HG03039 (cell line): ENCODE measurements around the gene MAPKBP1.
"Not testable (repeated sequence)": the region's sequence is repeated elsewhere in the genome, so short reads cannot be mapped to it uniquely, and the experiment has no call there.

Source experiments
- ATAC-seq: cut with Tn5 transposase; IDR thresholded peaks from one replicate; pipeline ENCODE4 v1.9.1; 2021; ENCODE audit warnings: mild to moderate bottlenecking, moderate library complexity; ENCODE audit not compliant: unreplicated experiment

Gene MAPKBP1

DNA sequence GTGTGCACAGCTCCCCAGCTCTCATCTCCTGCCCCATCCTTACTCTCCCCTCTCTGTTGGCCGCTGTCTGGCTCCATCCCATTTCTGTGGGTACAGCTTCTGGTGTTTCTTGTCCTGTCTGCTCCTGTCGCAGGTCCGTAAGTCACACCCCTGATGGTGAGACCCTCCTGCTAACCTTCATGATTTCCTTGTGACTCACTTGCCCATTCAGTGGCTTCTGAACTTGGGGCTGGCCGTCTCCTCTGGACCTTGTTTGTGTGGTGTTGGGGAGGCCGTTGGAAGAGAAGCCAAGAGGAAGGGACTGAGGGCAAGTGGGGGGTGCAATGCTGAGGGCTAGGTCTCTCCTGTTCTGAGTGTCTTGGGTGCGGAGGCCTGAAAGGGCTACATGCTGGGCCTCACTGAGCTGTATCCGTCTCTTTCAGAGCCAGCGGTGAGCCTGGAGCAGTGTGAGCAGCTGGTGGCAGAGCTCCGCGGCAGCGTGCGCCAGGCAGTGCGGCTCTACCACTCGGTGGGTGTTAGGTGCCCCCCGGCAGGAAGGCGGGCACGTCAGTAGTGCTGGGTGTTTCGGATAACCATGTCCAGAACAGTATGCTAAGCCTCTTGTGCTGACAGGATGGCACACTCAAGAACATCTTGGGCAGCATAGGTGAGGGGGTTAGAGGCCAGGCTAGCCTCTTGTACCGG is 49.9 kb downstream of the MAPKBP1 start:
- ATAC-seq = no peak

DNA sequence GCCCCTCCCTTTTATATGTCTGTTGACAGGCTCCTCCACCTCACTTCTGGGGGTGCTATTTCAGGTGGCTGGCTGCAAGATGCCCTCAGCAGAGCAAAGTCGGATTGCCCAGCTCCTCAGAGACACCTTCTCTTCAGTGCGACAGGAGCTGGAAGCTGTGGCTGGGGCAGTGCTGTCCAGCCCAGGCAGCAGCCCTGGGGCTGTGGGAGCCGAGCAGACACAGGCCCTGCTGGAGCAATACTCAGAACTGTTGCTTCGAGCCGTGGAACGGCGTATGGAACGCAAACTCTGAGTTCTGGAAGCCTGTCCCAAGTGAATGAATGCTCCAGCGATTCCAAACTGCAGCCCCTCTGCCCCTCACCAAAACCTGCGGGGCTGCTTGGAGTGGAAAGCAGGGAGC is 50.9 kb downstream of the MAPKBP1 start:
- ATAC-seq = no peak

DNA sequence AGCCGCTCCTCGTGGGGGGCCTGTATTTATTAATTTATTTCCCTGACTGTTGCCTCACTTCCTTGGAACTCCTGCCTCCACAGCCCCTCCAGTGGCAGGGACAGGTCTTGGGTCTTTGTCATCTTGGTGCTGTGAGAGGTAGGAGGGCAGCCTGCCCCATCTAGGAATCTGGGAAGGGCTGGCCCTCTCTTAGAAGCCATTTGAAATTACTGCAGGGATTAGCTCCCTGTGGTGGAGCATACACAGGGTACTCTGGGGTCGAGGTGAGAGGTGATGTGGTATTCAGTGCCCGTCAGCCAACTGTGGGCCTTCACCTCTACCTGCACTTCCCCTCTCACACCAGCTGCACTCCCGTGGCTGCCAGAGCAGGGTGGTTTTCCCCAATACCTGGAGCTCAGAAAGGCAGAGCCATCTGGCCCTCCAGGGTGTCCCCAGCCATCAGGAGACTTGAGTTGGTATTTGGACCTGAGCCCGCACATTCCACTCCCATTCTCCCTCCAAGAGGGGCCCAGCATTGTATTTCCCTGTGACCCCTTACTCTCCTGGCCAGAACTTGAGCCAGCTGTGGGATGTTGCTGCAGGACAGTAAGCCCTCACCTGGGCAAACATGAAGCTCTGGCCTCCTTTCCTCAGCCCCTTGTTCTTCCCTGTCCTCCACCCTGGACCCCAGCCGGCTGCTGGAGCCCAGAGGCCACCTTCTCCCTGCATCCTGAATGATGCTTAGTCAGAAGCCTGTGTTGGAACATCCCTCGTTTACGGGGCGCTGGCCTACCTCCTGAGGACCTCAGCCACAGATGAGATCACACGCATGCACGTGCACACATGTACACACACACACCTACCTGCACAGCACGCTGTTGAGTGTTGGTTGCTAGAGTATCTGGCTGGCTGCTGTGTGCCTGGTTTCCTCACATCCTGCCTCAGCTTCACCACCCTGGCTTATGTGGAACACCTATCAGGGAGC is 51.6 kb downstream of the MAPKBP1 start:
- ATAC-seq = no peak

DNA sequence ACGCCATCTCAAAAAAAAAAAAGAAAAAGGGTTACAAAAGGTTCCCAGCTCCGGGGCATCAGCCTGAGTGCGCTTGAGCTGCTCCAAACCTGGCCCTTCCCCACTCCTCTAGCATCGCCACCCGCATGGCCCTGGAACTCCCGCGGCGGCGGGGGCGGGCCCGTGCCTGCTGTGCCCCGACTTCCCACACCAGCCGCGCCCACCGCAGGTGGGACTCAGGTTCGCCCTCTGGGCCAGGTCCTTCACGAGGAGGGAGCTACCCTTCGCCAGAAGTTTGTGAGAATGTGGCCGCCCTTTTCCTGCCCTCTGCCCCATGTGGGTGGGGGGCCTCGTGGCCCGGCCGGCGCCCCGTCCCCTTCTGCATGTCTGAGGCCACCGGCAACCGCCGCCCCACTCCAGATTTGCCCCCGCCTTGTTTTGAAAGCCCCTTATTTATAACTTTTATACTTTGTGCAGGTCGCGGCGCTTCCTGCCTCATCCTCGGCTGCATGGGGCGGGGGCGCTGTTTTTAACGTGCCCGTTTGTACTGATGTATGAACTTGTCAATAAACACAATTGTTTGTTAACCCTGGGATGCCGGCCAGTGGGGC is 53.1 kb downstream of the MAPKBP1 start:
- no peak for ATAC-seq

DNA sequence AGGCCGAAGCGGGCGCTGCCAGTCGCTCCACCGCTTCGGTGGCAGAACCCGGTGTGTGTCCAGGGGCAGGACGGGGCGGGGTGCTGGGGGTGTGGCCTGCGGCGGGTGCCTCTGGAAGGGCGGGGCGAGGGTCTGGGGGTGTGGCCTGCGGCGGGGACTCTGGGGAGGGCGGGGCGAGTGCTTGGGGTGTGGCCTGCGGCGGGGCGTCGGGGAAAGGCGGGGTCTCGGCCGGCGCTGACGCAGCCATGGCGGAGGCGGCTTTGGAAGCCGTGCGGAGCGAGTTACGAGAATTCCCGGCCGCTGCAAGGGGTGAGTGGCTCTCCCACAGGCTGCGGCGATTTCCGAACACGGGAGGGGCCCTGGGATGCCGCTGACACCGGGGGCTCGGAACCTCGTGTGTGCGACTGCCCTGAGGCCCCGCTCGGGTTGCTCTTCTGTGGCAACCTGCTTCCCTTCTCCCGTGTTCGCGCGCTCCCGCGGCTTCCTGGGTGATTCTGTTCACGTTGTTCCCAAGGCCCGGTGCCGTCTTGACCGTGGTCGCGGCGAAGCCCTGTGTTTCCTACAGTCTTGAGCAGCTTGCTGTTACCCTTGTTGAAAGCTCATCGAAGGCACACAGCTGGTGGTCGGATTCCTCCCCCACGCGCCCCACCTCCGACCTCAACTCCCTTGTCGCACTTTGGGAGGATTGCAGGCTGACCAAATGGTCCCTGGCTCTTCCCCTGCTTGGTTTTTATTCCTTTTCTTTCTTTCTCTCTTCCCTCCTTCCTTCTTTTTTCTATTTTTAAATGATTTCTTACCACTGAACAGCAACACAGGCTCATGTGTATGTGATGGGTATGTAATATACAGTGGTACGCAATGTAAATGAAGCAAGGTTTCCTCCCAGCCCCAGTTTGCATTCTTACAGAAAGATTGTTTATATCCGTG is 53.9 kb downstream of the MAPKBP1 start, which contains the start of gene JMJD7:
Gene JMJD7 (plus strand): TSS at position 213 of the 927 bp plus-strand sequence. CDS start 33 bp downstream, at position 246.
- ATAC-seq = peak; percentile 67

DNA sequence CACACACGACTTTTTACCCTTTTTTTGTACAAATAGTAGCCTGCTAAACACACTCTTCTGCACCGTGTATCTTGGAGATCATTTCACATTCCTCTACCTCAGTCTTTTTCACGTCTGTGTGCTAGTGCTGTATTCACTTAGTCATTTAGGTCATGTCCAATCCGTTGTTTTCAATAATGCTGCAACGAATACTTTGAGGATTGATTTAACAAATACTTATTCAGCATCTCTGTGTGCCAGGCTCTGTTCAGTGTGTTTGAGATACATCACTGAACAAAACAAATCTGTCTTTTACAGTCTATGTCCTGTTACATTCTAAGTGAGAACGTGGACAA is 54.5 kb downstream of the MAPKBP1 start:
- no peak for ATAC-seq

DNA sequence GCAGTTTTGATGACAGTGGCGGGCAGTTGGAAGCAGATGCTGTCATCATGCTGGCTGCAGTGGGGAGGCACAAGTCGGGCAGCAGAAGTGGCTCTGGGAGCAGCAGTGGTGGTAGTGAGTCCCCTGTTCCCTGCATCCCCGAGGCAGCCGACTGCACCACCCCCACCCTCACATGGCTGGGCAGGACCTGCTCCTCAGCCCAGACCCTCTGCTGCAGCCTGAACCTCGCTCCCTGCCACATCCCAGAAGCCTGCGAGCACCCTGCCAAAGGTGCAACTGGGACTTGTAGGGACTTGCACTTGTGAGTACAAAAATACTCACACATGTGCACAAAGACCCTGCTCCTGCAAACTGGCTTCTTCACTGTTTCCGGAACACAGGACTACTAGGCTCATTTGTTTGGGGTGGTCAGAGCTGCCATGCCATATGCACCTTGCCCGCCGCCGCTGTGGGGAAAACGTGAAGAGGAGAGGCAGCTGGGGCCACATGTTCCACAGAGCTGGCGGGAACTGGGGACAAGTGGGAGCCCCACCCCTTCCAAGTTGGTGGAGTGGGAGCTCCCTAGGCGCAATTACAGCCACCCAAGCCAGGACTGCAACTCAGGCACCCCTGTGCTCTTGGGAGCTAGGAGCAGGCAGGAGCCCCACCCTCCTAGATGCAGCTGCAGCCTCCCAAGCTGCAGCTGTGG is 55.8 kb downstream of the MAPKBP1 start:
- no peak for ATAC-seq

DNA sequence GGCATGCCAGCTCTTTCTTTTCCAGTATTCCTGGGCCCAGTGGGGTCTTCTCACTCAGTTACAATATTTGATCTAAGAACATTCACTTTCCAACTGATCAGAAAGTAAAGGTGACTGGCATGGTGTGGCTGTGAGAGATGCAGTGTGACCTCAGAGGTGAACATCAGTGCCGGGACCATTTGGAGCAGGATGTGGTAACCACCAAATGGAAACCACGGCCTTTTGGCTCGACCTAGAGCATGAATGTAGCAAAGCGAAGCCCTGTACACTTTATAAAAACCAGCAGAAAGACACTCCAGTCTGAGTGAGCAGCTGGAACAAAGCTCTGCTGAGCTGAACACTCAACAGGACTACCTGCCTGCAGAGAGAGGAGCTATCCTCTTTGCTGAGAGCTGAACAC is 57.0 kb downstream of the MAPKBP1 start:
- ATAC-seq = not testable (repeated sequence)

DNA sequence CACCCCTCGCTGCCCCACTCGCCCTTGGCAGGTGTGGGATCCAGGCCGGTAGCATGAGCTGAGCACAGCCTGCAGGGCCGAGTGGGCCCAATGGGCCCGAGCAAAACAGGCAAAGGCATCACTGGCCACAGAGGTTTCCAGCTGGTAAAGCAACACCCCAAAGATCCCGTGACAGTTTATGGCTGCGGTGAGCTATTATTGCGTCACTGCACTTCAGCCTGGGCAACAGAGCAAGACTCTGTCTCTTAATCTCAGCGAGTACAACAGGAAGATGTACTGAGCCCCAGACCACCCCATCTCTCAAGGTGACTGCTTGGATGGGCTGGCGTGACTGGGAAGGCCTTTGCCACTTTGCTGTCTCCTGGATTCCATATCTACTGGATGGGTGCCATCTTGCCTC is 57.9 kb downstream of the MAPKBP1 start:
- ATAC-seq = no peak

DNA sequence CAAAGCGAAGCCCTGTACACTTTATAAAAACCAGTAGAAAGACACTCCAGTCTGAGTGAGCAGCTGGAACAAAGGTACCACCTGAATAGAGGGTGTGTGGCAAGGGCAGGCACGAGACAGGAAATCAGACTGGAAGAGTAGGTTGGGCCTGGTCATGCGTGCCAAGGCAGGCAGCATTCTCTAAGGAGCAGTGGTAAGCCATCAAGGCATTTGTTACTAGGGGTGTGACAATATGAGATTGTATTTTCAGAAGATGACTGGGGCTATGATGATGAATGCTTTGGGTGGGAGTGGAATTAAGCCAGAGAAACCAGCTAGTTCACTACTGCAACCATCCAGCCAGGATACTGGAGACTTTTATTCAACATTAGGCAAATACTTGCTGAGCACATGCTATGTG is 58.6 kb downstream of the MAPKBP1 start:
- ATAC-seq = no peak

DNA sequence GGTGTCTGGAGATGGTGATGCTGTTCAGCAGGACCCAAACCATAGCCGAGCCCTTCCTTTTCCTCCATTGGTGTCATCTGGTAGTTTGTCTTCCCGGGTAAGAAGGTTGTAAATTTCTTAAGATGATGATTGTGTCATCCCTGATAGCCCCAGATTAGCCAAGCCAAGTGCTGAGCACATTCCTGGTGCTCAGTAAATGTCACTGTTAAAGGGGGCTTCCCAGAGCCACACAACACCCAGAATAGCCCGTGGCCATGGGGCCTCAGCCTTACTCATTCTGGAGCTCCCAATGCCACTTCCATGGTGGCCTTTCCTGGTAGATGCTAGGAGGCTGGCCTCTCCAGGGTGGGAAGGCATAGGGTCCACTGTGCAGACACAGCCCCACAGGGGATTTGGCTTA is 59.8 kb downstream of the MAPKBP1 start:
- no peak for ATAC-seq

DNA sequence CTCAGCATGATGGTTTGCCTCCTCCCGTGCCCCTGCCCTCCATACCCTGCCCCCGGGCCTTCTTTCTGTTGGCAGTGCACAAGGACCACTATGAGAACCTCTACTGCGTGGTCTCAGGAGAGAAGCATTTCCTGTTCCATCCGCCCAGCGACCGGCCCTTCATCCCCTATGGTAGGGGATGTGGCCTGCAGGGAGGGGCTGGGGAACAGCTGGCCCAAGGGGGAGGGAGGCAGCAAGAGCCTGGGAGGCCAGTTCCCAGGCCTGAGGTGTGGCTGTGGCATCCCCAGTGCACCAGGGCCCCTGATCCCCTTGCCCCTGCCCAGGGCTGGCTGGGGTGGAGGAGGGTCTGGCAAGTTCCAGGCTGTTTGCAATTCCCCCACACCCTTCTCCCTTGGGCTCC is 61.8 kb downstream of the MAPKBP1 start:
- ATAC-seq = no peak

DNA sequence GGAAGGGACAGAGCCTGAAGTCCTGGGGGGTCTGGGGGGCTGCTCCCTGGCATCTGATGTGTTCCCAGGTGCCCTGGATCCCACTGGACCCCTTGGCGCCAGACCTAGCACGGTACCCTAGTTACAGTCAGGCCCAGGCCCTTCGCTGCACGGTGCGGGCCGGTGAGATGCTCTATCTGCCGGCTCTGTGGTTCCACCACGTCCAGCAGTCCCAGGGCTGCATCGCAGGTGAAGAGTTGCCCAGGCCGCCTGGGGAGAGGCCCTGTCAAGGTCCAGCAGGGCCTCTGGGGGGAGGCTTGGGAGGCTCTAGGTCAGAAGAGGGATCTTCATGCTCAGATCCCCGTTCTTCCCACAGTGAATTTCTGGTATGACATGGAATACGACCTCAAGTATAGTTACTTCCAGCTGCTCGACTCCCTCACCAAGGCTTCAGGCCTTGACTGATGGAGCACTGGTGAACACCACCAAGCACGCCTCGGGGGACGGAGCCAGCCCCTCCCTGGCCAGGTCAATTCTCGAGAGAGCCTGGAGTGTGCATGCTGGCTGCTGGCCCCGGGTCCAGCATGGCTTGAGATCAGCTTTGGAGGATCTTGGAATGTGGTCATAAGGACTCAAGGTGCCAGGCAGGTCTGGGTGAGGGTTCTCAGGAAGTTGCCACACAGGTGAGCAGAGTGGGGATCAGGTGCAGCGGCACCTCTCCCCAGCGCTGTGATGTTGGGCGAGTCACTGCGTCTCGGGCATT is 62.6 kb downstream of the MAPKBP1 start:
- no peak for ATAC-seq

DNA sequence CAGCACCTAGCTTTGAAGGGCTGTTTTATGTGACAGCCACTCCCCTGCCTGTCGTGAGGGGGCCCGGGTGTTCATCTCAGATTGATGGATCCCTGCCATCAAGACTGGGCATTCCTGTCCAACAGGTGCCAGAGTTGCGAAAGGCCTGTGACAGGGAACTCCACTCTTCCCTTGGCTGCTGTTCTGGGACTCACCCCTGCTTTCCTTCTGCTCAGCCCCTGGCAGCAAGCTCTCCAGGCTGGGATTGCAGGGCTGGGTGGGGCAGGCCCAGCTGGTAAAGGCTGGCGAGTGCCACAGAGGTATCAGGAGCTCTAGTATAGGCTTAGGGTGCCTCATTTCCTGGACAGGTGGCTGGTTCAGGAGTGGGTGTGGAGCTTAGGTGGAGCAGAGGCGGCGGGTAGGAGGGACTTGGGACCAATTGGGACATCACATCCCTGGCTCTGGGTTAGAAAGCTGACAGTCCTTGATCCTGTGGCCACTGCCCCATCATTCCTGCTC is 64.2 kb downstream of the MAPKBP1 start, which contains the start of gene PLA2G4B:
Gene PLA2G4B (plus strand): TSS at position 448 of the 498 bp plus-strand sequence. CDS start 67 bp downstream, outside the sequence.
- no peak for ATAC-seq

DNA sequence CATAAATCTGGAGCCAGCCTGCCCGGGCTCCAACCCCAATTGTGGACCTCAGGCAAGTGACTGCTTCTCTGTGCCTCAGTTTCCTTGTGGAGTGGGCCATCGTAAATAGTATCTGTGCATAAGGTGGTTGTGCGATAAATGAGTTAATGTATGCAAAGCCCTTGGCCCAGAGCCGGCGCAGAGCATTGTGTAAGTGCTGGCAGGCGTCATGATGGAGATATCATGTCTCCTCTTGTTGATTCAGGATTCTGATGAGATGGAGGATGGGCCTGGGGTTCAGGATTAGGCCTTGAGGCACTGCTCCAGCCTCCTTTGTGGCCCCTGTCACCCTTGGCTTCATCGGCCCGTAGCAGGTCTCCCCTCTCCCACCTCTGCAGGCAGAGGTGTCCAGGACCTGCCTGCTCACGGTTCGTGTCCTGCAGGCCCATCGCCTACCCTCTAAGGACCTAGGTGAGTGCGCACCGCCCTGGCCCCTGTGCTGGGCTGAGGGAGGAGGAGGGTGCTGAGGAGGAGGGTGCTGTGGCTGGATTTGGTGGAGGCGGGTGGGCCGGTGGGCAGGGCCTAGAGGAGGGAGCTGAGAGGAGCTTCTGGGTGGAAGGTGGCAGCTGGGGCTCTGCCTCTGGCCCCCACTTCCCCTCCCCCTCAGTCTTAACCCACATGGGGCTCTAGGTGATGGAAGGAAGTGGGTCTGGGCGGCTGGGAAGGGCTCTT is 65.7 kb downstream of the MAPKBP1 start:
- no peak for ATAC-seq

DNA sequence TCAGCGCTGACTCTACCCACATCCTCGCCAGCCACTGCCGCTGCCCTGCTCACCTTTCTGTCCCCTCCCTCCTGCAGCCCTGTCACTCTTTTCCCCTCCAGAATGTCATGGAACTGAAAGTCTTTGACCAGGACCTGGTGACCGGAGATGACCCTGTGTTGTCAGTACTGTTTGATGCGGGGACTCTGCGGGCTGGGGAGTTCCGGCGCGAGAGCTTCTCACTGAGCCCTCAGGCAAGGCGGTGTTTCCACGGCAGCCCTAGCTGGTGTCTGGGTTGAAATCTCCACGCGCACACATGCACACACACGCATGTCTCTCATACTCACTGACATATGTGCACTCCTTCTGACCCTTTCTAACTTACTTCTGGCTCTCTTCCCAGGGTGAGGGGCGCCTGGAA is 66.4 kb downstream of the MAPKBP1 start:
- no peak for ATAC-seq

DNA sequence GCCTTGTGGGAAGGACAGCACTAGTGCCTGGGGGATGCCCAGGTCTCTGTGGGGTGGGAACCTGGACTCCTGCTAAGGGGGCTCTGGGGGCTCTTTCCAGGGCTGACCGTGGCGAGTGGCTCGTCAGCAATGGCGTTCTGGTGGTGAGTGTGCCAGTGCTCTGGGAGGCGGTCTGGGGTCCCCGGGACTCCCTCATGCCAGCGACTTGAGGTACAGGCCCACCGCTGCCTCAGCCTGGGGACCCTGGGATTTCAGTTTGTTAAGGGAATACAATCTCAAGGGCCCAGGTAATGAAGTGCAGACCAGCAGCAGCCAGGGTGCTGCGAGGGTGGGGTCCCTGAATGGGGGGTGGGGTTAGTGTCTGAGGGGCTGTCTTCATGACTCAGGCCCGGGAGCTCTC is 66.8 kb downstream of the MAPKBP1 start:
- no peak for ATAC-seq

DNA sequence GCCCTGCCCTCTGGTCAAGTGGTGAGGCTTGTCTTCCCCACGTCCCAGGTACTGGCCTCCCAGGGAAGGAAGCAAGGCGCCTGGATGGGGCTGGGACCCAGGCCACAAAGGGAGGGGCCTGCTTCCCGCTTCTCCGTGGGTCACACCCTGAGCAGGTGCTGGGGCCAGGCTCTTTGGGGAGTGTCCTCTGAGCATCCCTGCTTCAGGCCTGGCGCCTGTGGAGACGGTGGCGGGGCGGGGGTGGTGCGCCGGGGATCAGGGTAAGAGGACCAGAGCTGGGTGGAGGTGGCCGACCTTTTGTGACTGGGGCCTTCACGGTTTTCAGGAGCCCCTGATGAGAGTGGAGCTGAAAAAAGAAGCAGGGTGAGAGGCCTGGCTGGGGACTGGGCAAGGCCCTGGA is 67.9 kb downstream of the MAPKBP1 start:
- no peak for ATAC-seq
